CD4-positive, alpha-beta memory T cell (primary cell): Measurements from ENCODE around the gene PIGS. TPM values are rescaled to one million over a fixed set of nuclear protein-coding genes. Genes with fewer than 3 reads are reported as not detected.

Experiments
- CTCF ChIA-PET: fragments of 350-600 bp; sonication (Branson Sonifier 250); formaldehyde crosslinking; loops from one replicate; lab custom pipeline; 2021; ENCODE audit warnings: inconsistent platforms; ENCODE audit not compliant: partially characterized antibody; lab: Charles Lee
- POLR2A ChIA-PET: fragments of 350-600 bp; sonication (Branson Sonifier 250); formaldehyde crosslinking; loops from one replicate; lab custom pipeline; 2021; ENCODE audit not compliant: partially characterized antibody; lab: Charles Lee
- DNase-seq, 5 donors: peaks; one replicate each; pipeline versions ENCODE4 v3.0.0 to v3.0.0-alpha.2; 2020 to 2022; ENCODE audit warnings: mixed read lengths in 1 of 5
- H3K27ac ChIP-seq: one replicate; pipeline ENCODE4 v1.7.0; 2013; ENCODE audit warnings: low read depth, low read length
- H3K27me3 ChIP-seq: 2 replicates; pipeline ENCODE4 v1.7.0; 2013; ENCODE audit warnings: mild to moderate bottlenecking, low read length, moderate library complexity; ENCODE audit not compliant: insufficient read depth
- H3K36me3 ChIP-seq: 2 replicates; pipeline ENCODE4 v1.7.0; 2013; ENCODE audit warnings: mild to moderate bottlenecking, low read length, moderate library complexity; ENCODE audit not compliant: insufficient read depth
- H3K4me1 ChIP-seq: 2 replicates; pipeline ENCODE4 v1.7.0; 2013; ENCODE audit warnings: mild to moderate bottlenecking, low read length, moderate library complexity; ENCODE audit not compliant: insufficient read depth
- H3K4me3 ChIP-seq, 2 donors: one replicate each; pipeline ENCODE4 v1.7.0; 2013; ENCODE audit warnings: low read length in 2 of 2, mild to moderate bottlenecking in 1 of 2
- H3K9me3 ChIP-seq, 2 donors: one replicate each; pipeline ENCODE4 v1.7.0; 2013; ENCODE audit warnings: low read length in 2 of 2, control low read depth in 1 of 2; ENCODE audit not compliant: control insufficient read depth in 1 of 2
- H3K27ac Mint-ChIP-seq, 7 donors: one replicate each; pipeline ENCODE4 v1.8.0; 2020 to 2021; ENCODE audit warnings: mixed read lengths in 7 of 7, mild to moderate bottlenecking in 6 of 7, inconsistent platforms in 3 of 7, moderate library complexity in 3 of 7
- H3K27me3 Mint-ChIP-seq, 2 donors: one replicate each; pipeline ENCODE4 v1.8.0; 2020 to 2021; ENCODE audit warnings: mixed read lengths in 2 of 2
- H3K36me3 Mint-ChIP-seq, 2 donors: one replicate each; pipeline ENCODE4 v1.8.0; 2020 to 2021; ENCODE audit warnings: mixed read lengths in 2 of 2, inconsistent platforms in 1 of 2, mild to moderate bottlenecking in 1 of 2
- H3K4me1 Mint-ChIP-seq, 4 donors: one replicate each; pipeline ENCODE4 v1.8.0; 2020 to 2021; ENCODE audit warnings: mixed read lengths in 4 of 4, mild to moderate bottlenecking in 1 of 4
- H3K4me3 Mint-ChIP-seq, 8 donors: one replicate each; pipeline ENCODE4 v1.8.0; 2020 to 2021; ENCODE audit warnings: mixed read lengths in 8 of 8, mild to moderate bottlenecking in 7 of 8, moderate library complexity in 6 of 8, inconsistent platforms in 3 of 8
- H3K9me3 Mint-ChIP-seq, 8 donors: one replicate each; pipeline ENCODE4 v1.8.0; 2020 to 2021; ENCODE audit warnings: mixed read lengths in 8 of 8, mild to moderate bottlenecking in 5 of 8, inconsistent platforms in 3 of 8, moderate library complexity in 1 of 8
- intact Hi-C: fragments of 100-400 bp; cut with micrococcal nuclease; formaldehyde crosslinking; loops from one replicate; pipeline ENCODE4 v1.15.1; 2023
- polyA plus RNA-seq, 2 donors: library from polyadenylated mRNA; unstranded; fragments of 300-500 nt; fragmentation: Illumina TruSeq; gene quantifications; one replicate each; pipeline ENCODE4 v1.2.3, GENCODE V29; 2021
- total RNA-seq, 2 experiments: library from RNA; stranded (reverse); gene quantifications; one replicate each; pipeline ENCODE4 v1.2.3, GENCODE V29; 2021

The PIGS gene
- total and polyA plus RNA-seq, 4 experiments from 2014 or later = 57.3 to 69.8 (median 58.1) TPM

- H3K27ac ChIP-seq = no peak overlapping the region
- CTCF ChIA-PET = no interaction called here
- H3K27ac Mint-ChIP-seq = no peak overlapping the region
- H3K9me3 Mint-ChIP-seq = no peaks in the 10 kb centered on the region
- POLR2A ChIA-PET = no interaction called here
- no peak for DNase-seq
- H3K36me3 ChIP-seq = no peaks in the 10 kb centered on the region
- no peaks in the 10 kb centered on the region for H3K9me3 ChIP-seq
- intact Hi-C loops = no loop called here
- H3K27me3 Mint-ChIP-seq = peaks cover 1 to 3% of the 10 kb centered on the region in 2 donors
- H3K4me1 ChIP-seq = no peaks in the 10 kb centered on the region
- no peak overlapping the region for H3K4me3 ChIP-seq
- H3K4me1 Mint-ChIP-seq = no peaks in the 10 kb centered on the region
- no peak overlapping the region for H3K4me3 Mint-ChIP-seq
- H3K36me3 Mint-ChIP-seq = no peaks in the 10 kb centered on the region
- no peaks in the 10 kb centered on the region for H3K27me3 ChIP-seq
These were observed 39.0 kb downstream of the PIGS start for GRCh38 chr17:28532050-28532960.

GRCh38 chr17:28530926-28531325 lies 40.4 kb downstream of the PIGS start:
- no peaks in the 10 kb centered on the region for H3K36me3 ChIP-seq
- Mint-ChIP-seq H3K27ac (no peak overlapping the region), H3K4me1 (no peaks in the 10 kb centered on the region), H3K9me3 (no peaks in the 10 kb centered on the region), H3K4me3 (no peak overlapping the region), H3K36me3 (no peaks in the 10 kb centered on the region), H3K27me3 (peaks cover 1 to 3% of the 10 kb centered on the region in 2 donors)
- POLR2A ChIA-PET = no interaction called here
- no peaks in the 10 kb centered on the region for H3K27me3 ChIP-seq
- H3K27ac ChIP-seq = no peak overlapping the region
- intact Hi-C loops = no loop called here
- no peaks in the 10 kb centered on the region for H3K9me3 ChIP-seq
- no peak overlapping the region for H3K4me3 ChIP-seq
- DNase-seq = no peak
- H3K4me1 ChIP-seq = no peaks in the 10 kb centered on the region
- CTCF ChIA-PET = no interaction called here

DNA sequence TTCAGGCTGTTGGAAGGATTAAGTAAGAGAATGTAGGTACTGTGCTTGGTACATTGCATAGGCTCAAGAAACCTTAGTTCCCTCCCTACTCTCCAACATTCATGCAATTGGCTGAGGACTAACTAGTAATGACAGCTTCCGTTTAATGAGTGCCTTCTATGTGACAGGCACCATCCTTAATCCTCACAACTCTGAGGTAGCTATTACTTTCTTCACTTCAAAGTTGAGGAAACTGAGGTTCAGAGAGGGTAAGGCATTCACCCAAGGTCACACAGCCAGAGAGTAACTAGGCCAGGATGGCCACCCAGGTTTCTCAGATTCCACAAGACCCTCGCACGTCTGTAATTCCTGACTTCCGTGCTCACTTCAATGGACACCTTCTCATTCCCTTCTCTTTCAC lies 41.1 kb downstream of the PIGS start:
- no peaks in the 10 kb centered on the region for H3K36me3 Mint-ChIP-seq
- Histone ChIP-seq H3K27ac (no peak overlapping the region), H3K27me3 (no peaks in the 10 kb centered on the region), H3K4me1 (no peaks in the 10 kb centered on the region), H3K36me3 (no peaks in the 10 kb centered on the region), H3K4me3 (no peak overlapping the region), H3K9me3 (no peaks in the 10 kb centered on the region)
- no peak for DNase-seq
- H3K27ac Mint-ChIP-seq = no peak overlapping the region
- intact Hi-C loops = no loop called here
- peaks cover 1 to 3% of the 10 kb centered on the region in 2 donors for H3K27me3 Mint-ChIP-seq
- no peaks in the 10 kb centered on the region for H3K4me1 Mint-ChIP-seq
- ChIA-PET CTCF (no interaction called here), POLR2A (no interaction called here)
- H3K4me3 Mint-ChIP-seq = no peak overlapping the region
- no peaks in the 10 kb centered on the region for H3K9me3 Mint-ChIP-seq

DNA sequence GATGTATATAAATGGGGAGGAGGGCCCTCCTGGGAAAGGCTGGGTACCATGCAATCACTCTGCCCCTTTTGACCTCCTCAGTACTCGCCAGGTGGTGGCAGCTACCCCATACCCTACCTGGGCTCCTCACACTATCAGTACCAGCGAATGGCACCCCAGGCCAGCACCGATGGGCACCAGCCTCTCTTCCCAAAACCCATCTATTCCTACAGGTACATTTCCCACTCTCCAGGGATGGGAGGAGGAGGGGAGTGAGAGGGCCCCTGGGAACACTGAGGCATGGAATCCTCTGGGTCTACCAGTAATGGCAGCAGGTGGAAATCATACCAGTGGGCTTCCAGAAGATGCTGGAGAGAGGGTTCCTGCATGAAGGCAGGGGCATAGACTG lies 42.3 kb downstream of the PIGS start:
- no peaks in the 10 kb centered on the region for H3K27me3 ChIP-seq
- intact Hi-C loops = no loop called here
- H3K27ac ChIP-seq = no peak overlapping the region
- no peaks in the 10 kb centered on the region for H3K9me3 ChIP-seq
- no peak overlapping the region for H3K27ac Mint-ChIP-seq
- H3K4me1 ChIP-seq = no peaks in the 10 kb centered on the region
- H3K4me3 ChIP-seq = no peak overlapping the region
- H3K36me3 Mint-ChIP-seq = no peaks in the 10 kb centered on the region
- ChIA-PET CTCF (no interaction called here), POLR2A (no interaction called here)
- no peaks in the 10 kb centered on the region for H3K9me3 Mint-ChIP-seq
- H3K27me3 Mint-ChIP-seq = peaks cover 1 to 3% of the 10 kb centered on the region in 2 donors
- no peaks in the 10 kb centered on the region for H3K36me3 ChIP-seq
- no peak overlapping the region for H3K4me3 Mint-ChIP-seq
- no peak for DNase-seq
- no peaks in the 10 kb centered on the region for H3K4me1 Mint-ChIP-seq

DNA sequence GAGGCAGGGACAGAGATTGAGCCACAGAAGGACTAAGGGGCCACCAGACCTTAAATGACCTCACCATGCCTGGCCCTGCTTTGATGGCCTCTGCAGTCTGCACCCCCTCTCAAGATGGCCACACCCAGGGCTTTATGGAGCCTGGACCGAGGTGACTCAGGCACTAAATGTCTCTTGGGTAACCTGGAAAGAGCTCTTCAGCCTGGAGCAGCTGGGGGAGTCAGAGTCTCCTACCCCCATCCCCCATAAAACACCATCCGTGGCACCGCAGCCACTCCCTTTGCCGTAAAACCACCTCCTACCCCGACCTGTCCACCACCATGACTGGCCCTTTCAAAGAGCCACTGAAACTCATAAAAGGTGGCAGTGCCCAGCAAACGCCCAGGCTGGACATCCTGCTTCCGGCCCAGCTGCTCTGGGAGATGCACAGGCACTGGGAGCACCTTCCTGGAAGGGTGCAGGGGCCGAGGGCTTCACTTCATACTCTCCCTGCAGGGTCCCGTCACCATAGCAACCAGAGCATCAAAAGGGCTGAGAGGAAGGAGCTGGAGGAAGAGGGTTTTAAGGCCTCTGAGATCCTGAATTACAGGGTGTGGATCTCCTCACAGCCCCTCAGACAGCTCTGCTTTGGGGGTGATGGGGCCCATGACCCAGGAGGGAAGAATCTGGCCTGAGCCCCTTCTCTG lies 42.9 kb downstream of the PIGS start:
- no peaks in the 10 kb centered on the region for H3K36me3 Mint-ChIP-seq
- no peak for DNase-seq
- no peaks in the 10 kb centered on the region for H3K9me3 ChIP-seq
- H3K36me3 ChIP-seq = no peaks in the 10 kb centered on the region
- peaks cover 1 to 2% of the 10 kb centered on the region in 2 donors for H3K27me3 Mint-ChIP-seq
- ChIA-PET POLR2A (no interaction called here), CTCF (no interaction called here)
- no peak overlapping the region for H3K27ac Mint-ChIP-seq
- H3K4me1 ChIP-seq = no peaks in the 10 kb centered on the region
- no peak overlapping the region for H3K4me3 ChIP-seq
- no peaks in the 10 kb centered on the region for H3K9me3 Mint-ChIP-seq
- H3K27ac ChIP-seq = no peak overlapping the region
- H3K4me1 Mint-ChIP-seq = no peaks in the 10 kb centered on the region
- no peak overlapping the region for H3K4me3 Mint-ChIP-seq
- no peaks in the 10 kb centered on the region for H3K27me3 ChIP-seq
- intact Hi-C loops = no loop called here

GRCh38 chr17:28527859-28528258 lies 43.5 kb downstream of the PIGS start:
- Histone ChIP-seq H3K4me1 (no peaks in the 10 kb centered on the region), H3K36me3 (no peaks in the 10 kb centered on the region), H3K4me3 (no peak overlapping the region), H3K27ac (no peak overlapping the region), H3K27me3 (no peaks in the 10 kb centered on the region), H3K9me3 (no peaks in the 10 kb centered on the region)
- no peak overlapping the region for H3K4me3 Mint-ChIP-seq
- POLR2A ChIA-PET = no interaction called here
- DNase-seq = no peak
- no peaks in the 10 kb centered on the region for H3K36me3 Mint-ChIP-seq
- intact Hi-C loops = no loop called here
- H3K9me3 Mint-ChIP-seq = no peaks in the 10 kb centered on the region
- peaks cover 0 to 1% of the 10 kb centered on the region in 2 donors for H3K27me3 Mint-ChIP-seq
- H3K4me1 Mint-ChIP-seq = no peaks in the 10 kb centered on the region
- CTCF ChIA-PET = no interaction called here
- no peak overlapping the region for H3K27ac Mint-ChIP-seq

- Histone ChIP-seq H3K9me3 (no peaks in the 10 kb centered on the region), H3K27me3 (no peaks in the 10 kb centered on the region), H3K4me1 (no peaks in the 10 kb centered on the region), H3K36me3 (no peaks in the 10 kb centered on the region), H3K4me3 (no peak overlapping the region), H3K27ac (no peak overlapping the region)
- peaks cover 0 to 1% of the 10 kb centered on the region in 2 donors for H3K27me3 Mint-ChIP-seq
- H3K9me3 Mint-ChIP-seq = no peaks in the 10 kb centered on the region
- no peaks in the 10 kb centered on the region for H3K36me3 Mint-ChIP-seq
- intact Hi-C loops = no loop called here
- ChIA-PET POLR2A (no interaction called here), CTCF (no interaction called here)
- no peaks in the 10 kb centered on the region for H3K4me1 Mint-ChIP-seq
- no peak for DNase-seq
- no peak overlapping the region for H3K4me3 Mint-ChIP-seq
- H3K27ac Mint-ChIP-seq = peak overlapping the region in 2 of 7 donors; percentile 21 to 77
These were observed 44.1 kb downstream of the PIGS start for GRCh38 chr17:28527181-28527681.
